ENCODE measurements around the gene NBAS.

NBAS gene

DNA sequence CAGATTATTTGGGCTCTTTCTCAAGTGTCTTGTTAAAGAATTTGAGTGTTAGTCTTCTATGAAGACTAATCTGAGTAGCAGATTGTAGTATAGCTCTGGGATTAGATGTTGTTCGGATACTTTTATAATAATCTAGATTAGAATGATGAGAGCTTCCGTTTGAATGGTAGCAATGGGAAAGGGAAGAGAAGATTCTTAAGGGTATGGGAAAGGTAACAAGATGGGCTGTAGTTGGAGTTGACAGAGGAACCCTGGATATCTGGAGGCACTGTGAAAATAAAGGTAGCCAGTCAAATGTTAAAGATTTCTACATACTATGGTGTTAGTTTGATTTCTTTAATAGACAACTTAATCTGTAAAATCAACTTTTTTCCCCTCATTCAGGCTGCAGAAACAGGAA, 35.2 kb upstream of the NBAS start:
- Histone ChIP-seq H3K9me3 (ENCODE audit: control insufficient read depth, insufficient read depth, low read length) (no peaks in the 10 kb centered on the region), H3K9ac (ENCODE audit: low read depth, low read length) (no peak overlapping the region), H3K4me1 (ENCODE audit: insufficient read depth, low read length) (no peaks in the 10 kb centered on the region), H3K36me3 (ENCODE audit: insufficient read depth, low read length) (peaks cover 29% of the 10 kb centered on the region)

DNA sequence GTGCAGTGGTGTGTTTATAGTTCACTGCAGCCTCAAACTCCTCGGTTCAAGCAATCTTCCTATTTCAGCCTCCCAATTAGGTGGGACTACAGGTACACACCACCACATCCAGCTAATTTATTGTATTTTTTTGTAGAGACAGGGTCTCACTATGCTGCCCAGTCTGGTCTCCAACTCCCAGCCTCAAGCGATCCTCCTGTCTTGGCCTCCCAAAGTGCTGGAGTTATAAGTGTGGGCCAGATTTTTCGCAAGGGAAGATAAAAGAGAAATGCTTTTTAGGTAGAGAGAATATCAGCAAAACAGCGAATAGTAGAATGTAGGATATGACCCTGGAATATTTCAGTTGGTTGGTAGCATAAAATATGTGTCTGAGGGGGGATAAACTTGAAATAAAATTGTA, 34.8 kb upstream of the NBAS start:
- Histone ChIP-seq H3K36me3 (ENCODE audit: insufficient read depth, low read length) (peaks cover 25% of the 10 kb centered on the region), H3K4me1 (ENCODE audit: insufficient read depth, low read length) (no peaks in the 10 kb centered on the region), H3K9ac (ENCODE audit: low read depth, low read length) (no peak overlapping the region), H3K9me3 (ENCODE audit: control insufficient read depth, insufficient read depth, low read length) (no peaks in the 10 kb centered on the region)

- Histone ChIP-seq H3K9me3 (ENCODE audit: control insufficient read depth, insufficient read depth, low read length) (no peaks in the 10 kb centered on the region), H3K4me1 (ENCODE audit: insufficient read depth, low read length) (no peaks in the 10 kb centered on the region), H3K36me3 (ENCODE audit: insufficient read depth, low read length) (peaks cover 20% of the 10 kb centered on the region), H3K9ac (ENCODE audit: low read depth, low read length) (no peak overlapping the region)
Observed at GRCh38 chr2:15595342-15595905, 34.3 kb upstream of the NBAS start.

DNA sequence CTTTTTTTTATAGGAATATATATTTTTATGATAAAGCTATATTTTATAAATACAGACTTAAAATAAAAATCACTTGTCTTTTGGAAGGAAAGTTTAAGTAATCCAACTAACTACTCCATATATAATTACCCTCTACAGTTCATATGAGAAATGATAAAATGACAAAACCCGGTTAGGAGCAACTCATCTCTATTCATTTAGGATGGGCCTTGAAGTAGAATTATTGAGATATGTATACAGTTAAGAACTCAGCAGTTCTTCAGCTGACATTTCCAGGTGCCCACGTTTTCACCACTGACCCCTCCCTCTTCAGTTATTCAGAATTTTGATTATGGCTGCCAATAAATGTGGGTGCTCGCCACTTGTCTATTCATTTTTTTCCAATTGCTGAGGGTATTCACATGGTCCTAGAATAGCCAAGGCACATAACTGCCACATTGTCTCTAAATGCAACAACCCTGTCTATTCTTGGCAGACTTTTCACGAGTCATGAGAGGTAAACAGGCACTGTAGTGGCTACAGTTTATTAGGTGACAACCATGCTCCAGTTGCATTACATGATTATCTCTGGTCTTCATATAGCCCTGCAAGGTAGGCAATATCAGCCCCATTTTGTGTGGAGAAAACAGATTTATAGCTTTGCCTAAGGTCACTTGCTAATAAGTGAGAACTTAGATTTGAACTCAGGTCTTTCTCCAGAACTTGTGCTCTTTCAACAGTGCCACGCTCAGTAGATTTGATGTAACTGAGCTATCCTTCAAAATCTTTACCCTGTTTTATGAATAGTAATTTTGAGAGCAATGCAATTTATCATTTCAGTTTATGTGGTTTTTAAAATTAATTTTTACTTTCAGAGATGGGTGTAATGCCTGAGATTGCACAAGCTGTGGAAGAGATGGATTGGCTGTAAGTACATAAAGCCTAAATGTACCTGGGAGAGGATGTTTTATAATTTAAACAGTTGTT, 33.4 kb upstream of the NBAS start:
- Histone ChIP-seq H3K9me3 (ENCODE audit: control insufficient read depth, insufficient read depth, low read length) (no peaks in the 10 kb centered on the region), H3K9ac (ENCODE audit: low read depth, low read length) (no peak overlapping the region), H3K4me1 (ENCODE audit: insufficient read depth, low read length) (no peaks in the 10 kb centered on the region), H3K36me3 (ENCODE audit: insufficient read depth, low read length) (peaks cover 12% of the 10 kb centered on the region)

GRCh38 chr2:15593327-15593705, 32.2 kb upstream of the NBAS start:
- Histone ChIP-seq H3K4me1 (ENCODE audit: insufficient read depth, low read length) (no peaks in the 10 kb centered on the region), H3K9me3 (ENCODE audit: control insufficient read depth, insufficient read depth, low read length) (no peaks in the 10 kb centered on the region), H3K9ac (ENCODE audit: low read depth, low read length) (no peak overlapping the region), H3K36me3 (ENCODE audit: insufficient read depth, low read length) (peaks cover 12% of the 10 kb centered on the region)

- Histone ChIP-seq H3K9me3 (ENCODE audit: control insufficient read depth, insufficient read depth, low read length) (no peaks in the 10 kb centered on the region), H3K36me3 (ENCODE audit: insufficient read depth, low read length) (peaks cover 6% of the 10 kb centered on the region), H3K9ac (ENCODE audit: low read depth, low read length) (peak within 1 kb of the TSS; percentile 93), H3K4me1 (ENCODE audit: insufficient read depth, low read length) (no peaks in the 10 kb centered on the region)
Observed at GRCh38 chr2:15591692-15592463, 30.7 kb upstream of the NBAS start, which contains the start of gene DDX1. Gene DDX1 (plus strand): TSS chr2:15591868. CDS start chr2:15591934, 66 bp downstream.

- H3K4me1 ChIP-seq (ENCODE audit: insufficient read depth, low read length) = no peaks in the 10 kb centered on the region
- H3K9ac ChIP-seq (ENCODE audit: low read depth, low read length) = peak overlapping the region; percentile 93
- H3K9me3 ChIP-seq (ENCODE audit: control insufficient read depth, insufficient read depth, low read length) = no peaks in the 10 kb centered on the region
- H3K36me3 ChIP-seq (ENCODE audit: insufficient read depth, low read length) = peaks cover 6% of the 10 kb centered on the region
Observed at GRCh38 chr2:15591373-15591691, 30.2 kb upstream of the NBAS start.

- H3K4me1 ChIP-seq (ENCODE audit: insufficient read depth, low read length) = no peaks in the 10 kb centered on the region
- H3K9me3 ChIP-seq (ENCODE audit: control insufficient read depth, insufficient read depth, low read length) = no peaks in the 10 kb centered on the region; the same call in none of the 2 replicates
- no peak overlapping the region for H3K9ac ChIP-seq (ENCODE audit: low read depth, low read length)
- no peaks in the 10 kb centered on the region for H3K36me3 ChIP-seq (ENCODE audit: insufficient read depth, low read length)
Observed at GRCh38 chr2:15588329-15588919, 27.3 kb upstream of the NBAS start.

DNA sequence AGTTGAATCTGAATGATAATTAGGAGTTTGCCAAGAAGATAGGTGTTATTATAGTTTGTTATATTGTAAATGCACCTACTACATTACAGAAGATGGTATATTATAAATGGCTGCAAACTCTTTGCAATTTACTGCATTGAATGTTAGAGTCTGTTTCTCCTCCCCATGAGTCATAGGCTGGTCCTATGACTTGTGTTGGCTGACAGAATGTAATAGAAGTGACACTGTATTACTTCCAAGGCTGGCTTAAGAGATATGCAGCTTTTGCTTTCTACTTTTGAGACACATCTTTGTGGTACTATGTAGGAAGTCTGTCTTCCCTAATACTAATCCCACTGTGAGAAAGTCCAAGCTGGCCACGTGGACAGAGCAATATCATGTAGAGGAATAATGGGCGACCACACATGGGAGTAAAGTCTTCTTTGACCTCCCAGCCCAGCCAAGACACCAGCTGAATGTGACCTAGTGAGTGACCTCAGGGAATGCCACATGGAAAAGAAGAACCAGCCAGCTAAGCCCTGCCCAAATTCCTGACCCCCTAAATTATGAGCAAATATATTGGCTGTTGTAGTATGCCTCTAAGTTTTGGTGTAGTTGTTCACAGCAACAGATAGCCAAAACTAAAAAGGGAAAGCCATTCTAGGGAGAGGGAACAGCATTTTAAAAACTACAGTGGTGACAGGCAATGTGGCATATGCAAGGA, 23.8 kb upstream of the NBAS start:
- Histone ChIP-seq H3K9me3 (ENCODE audit: control insufficient read depth, insufficient read depth, low read length) (no peaks in the 10 kb centered on the region; the same call in none of the 2 replicates), H3K36me3 (ENCODE audit: insufficient read depth, low read length) (no peaks in the 10 kb centered on the region), H3K4me1 (ENCODE audit: insufficient read depth, low read length) (no peaks in the 10 kb centered on the region), H3K9ac (ENCODE audit: low read depth, low read length) (no peak overlapping the region)

GRCh38 chr2:15584316-15584715, 23.2 kb upstream of the NBAS start:
- H3K4me1 ChIP-seq (ENCODE audit: insufficient read depth, low read length) = peaks cover 5% of the 10 kb centered on the region
- H3K9ac ChIP-seq (ENCODE audit: low read depth, low read length) = no peak overlapping the region
- no peaks in the 10 kb centered on the region; the same call in none of the 2 replicates for H3K9me3 ChIP-seq (ENCODE audit: control insufficient read depth, insufficient read depth, low read length)
- no peaks in the 10 kb centered on the region for H3K36me3 ChIP-seq (ENCODE audit: insufficient read depth, low read length)

GRCh38 chr2:15583826-15584225, 22.7 kb upstream of the NBAS start:
- Histone ChIP-seq H3K9me3 (ENCODE audit: control insufficient read depth, insufficient read depth, low read length) (no peaks in the 10 kb centered on the region; the same call in none of the 2 replicates), H3K36me3 (ENCODE audit: insufficient read depth, low read length) (no peaks in the 10 kb centered on the region), H3K9ac (ENCODE audit: low read depth, low read length) (no peak overlapping the region), H3K4me1 (ENCODE audit: insufficient read depth, low read length) (peaks cover 10% of the 10 kb centered on the region)

DNA sequence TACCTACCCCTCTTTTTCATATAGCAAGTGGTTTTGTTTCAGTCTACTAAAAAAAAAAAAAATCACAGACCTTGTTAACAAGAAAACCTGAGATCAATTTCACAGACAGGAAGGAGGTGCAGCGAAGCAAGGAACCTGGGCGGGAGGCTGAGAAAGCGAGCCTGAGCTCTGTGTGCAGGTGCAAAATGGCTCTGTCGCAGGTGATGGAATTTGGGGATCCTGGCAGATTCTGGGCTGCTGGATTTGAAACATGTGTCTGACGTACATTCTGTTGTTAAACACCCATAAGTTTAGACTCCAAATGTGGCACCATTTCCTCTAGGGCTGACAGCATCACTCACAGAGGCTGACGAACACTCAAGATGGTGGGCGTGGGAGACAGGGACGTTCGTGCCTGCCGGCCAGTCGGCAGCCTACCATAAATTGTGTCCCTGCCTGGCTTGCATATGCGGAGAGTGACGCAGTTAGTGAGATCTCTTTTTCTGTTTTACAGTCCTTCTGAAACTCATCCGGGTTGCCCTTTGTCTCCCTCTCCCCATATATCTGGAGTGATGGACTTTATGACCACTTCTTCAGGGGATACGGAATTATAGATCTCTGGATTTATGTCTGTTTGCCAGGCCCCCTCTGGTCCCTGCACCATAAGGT, 21.7 kb upstream of the NBAS start:
- Histone ChIP-seq H3K9me3 (ENCODE audit: control insufficient read depth, insufficient read depth, low read length) (no peaks in the 10 kb centered on the region; the same call in none of the 2 replicates), H3K36me3 (ENCODE audit: insufficient read depth, low read length) (no peaks in the 10 kb centered on the region), H3K9ac (ENCODE audit: low read depth, low read length) (no peak overlapping the region), H3K4me1 (ENCODE audit: insufficient read depth, low read length) (peaks cover 11% of the 10 kb centered on the region)

GRCh38 chr2:15580451-15580850, 19.3 kb upstream of the NBAS start:
- Histone ChIP-seq H3K9ac (ENCODE audit: low read depth, low read length) (no peak overlapping the region), H3K36me3 (ENCODE audit: insufficient read depth, low read length) (no peaks in the 10 kb centered on the region), H3K4me1 (ENCODE audit: insufficient read depth, low read length) (peaks cover 11% of the 10 kb centered on the region), H3K9me3 (ENCODE audit: control insufficient read depth, insufficient read depth, low read length) (no peaks in the 10 kb centered on the region; the same call in none of the 2 replicates)

Data from ES-I3 (cell line).